ENCODE data around the gene CCDC3.

CCDC3 gene

GRCh38 chr10:12971001-12971788 is 30.3 kb downstream of the CCDC3 start:
- no peak overlapping the region for H3K4me3 ChIP-seq
- H3K27ac ChIP-seq = no peak overlapping the region

GRCh38 chr10:12969951-12970350 is 31.6 kb downstream of the CCDC3 start:
- no peak overlapping the region for H3K27ac ChIP-seq
- no peak overlapping the region for H3K4me3 ChIP-seq

GRCh38 chr10:12966067-12966466 is 35.4 kb downstream of the CCDC3 start:
- no peak overlapping the region for H3K4me3 ChIP-seq
- H3K27ac ChIP-seq = no peak overlapping the region

- Histone ChIP-seq H3K27ac (no peak overlapping the region), H3K4me3 (no peak overlapping the region)
These were observed 35.9 kb downstream of the CCDC3 start for GRCh38 chr10:12965571-12965970.

- no peak overlapping the region for H3K4me3 ChIP-seq
- H3K27ac ChIP-seq = no peak overlapping the region
These were observed 39.0 kb downstream of the CCDC3 start for GRCh38 chr10:12962556-12962955.

- Histone ChIP-seq H3K27ac (no peak overlapping the region), H3K4me3 (no peak overlapping the region)
These were observed 39.9 kb downstream of the CCDC3 start for GRCh38 chr10:12961416-12962205.

GRCh38 chr10:12960941-12961340 is 40.6 kb downstream of the CCDC3 start:
- peak overlapping the region in 2 of 21 experiments; percentile 31 to 66 for H3K27ac ChIP-seq
- H3K4me3 ChIP-seq = no peak overlapping the region

GRCh38 chr10:12960334-12960898 is 41.1 kb downstream of the CCDC3 start:
- H3K4me3 ChIP-seq = no peak overlapping the region
- H3K27ac ChIP-seq = peak overlapping the region in 9 of 21 experiments; percentile 3 to 74 (median 31)

GRCh38 chr10:12958546-12959110 is 42.9 kb downstream of the CCDC3 start:
- no peak overlapping the region for H3K4me3 ChIP-seq
- no peak overlapping the region for H3K27ac ChIP-seq

- peak overlapping the region in 1 of 21 experiments; percentile 52 for H3K27ac ChIP-seq
- H3K4me3 ChIP-seq = no peak overlapping the region
These were observed 44.4 kb downstream of the CCDC3 start for GRCh38 chr10:12957081-12957480.

- no peak overlapping the region for H3K27ac ChIP-seq
- H3K4me3 ChIP-seq = no peak overlapping the region
These were observed 46.6 kb downstream of the CCDC3 start for GRCh38 chr10:12954866-12955265.

- peak overlapping the region in 5 of 21 experiments; percentile 4 to 71 (median 20) for H3K27ac ChIP-seq
- H3K4me3 ChIP-seq = no peak overlapping the region
These were observed 50.9 kb downstream of the CCDC3 start for GRCh38 chr10:12950583-12951128.

GRCh38 chr10:12949248-12949647 is 52.3 kb downstream of the CCDC3 start:
- Histone ChIP-seq H3K27ac (no peak overlapping the region), H3K4me3 (no peak overlapping the region)

- no peak overlapping the region for H3K27ac ChIP-seq
- H3K4me3 ChIP-seq = no peak overlapping the region
These were observed 53.8 kb downstream of the CCDC3 start for GRCh38 chr10:12947741-12948140.

GRCh38 chr10:12946372-12946771 is 55.1 kb downstream of the CCDC3 start:
- H3K27ac ChIP-seq = no peak overlapping the region
- H3K4me3 ChIP-seq = no peak overlapping the region

GRCh38 chr10:12945690-12946359 is 55.7 kb downstream of the CCDC3 start:
- Histone ChIP-seq H3K27ac (no peak overlapping the region), H3K4me3 (no peak overlapping the region)

GRCh38 chr10:12944931-12945330 is 56.6 kb downstream of the CCDC3 start:
- H3K4me3 ChIP-seq = no peak overlapping the region
- no peak overlapping the region for H3K27ac ChIP-seq

- Histone ChIP-seq H3K27ac (no peak overlapping the region), H3K4me3 (no peak overlapping the region)
These were observed 58.1 kb downstream of the CCDC3 start for GRCh38 chr10:12943425-12943824.

- Histone ChIP-seq H3K27ac (peak overlapping the region in 1 of 21 experiments; percentile 7), H3K4me3 (no peak overlapping the region)
These were observed 59.5 kb downstream of the CCDC3 start for GRCh38 chr10:12941966-12942365.

GRCh38 chr10:12940791-12941190 is 60.7 kb downstream of the CCDC3 start:
- no peak overlapping the region for H3K27ac ChIP-seq
- no peak overlapping the region for H3K4me3 ChIP-seq
